Astrocyte of the spinal cord (primary cell): ENCODE results near the gene MAGI2.

Source experiments
- DNase-seq: peaks from one replicate; pipeline ENCODE4 v3.0.0; 2011; ENCODE audit warnings: low read depth, low spot score
- H3K4me3 ChIP-seq: 2 replicates; pipeline ENCODE4 v1.5.1; 2011; ENCODE audit warnings: low read depth, mild to moderate bottlenecking, low read length, moderate library complexity
- in situ Hi-C: cut with HindIII; loops from 2 replicates; pipeline ENCODE4 v1.10.0; 2017; ENCODE audit warnings: low sequenced_read_pairs
- TF ChIP-seq, protein P1 (sequence below): IDR thresholded peaks from 2 replicates; pipeline ENCODE4 v1.5.1; 2012; ENCODE audit warnings: low read depth, mild to moderate bottlenecking, low read length, inconsistent platforms

MAGI2 gene

DNA sequence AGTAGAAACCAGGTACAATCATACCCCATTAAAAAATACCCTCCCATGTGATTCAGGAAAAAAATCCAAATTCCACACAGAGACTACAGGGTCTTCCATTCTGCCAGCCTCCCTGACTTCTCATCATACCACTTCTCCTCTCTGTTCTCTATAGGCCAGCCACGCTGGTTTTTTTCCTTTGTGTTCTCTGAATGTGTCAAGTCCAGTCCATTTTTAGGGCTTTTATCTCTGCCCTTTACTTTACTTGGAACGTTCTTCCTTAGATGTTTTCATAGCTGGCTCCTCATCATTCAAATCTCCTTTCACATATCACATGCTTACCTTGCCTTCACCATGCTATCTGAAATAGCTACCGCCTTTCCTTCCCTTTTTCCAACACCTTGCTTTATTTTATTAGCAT, 1057.3 kb downstream of the MAGI2 start:
- TF ChIP-seq, protein P1, sequence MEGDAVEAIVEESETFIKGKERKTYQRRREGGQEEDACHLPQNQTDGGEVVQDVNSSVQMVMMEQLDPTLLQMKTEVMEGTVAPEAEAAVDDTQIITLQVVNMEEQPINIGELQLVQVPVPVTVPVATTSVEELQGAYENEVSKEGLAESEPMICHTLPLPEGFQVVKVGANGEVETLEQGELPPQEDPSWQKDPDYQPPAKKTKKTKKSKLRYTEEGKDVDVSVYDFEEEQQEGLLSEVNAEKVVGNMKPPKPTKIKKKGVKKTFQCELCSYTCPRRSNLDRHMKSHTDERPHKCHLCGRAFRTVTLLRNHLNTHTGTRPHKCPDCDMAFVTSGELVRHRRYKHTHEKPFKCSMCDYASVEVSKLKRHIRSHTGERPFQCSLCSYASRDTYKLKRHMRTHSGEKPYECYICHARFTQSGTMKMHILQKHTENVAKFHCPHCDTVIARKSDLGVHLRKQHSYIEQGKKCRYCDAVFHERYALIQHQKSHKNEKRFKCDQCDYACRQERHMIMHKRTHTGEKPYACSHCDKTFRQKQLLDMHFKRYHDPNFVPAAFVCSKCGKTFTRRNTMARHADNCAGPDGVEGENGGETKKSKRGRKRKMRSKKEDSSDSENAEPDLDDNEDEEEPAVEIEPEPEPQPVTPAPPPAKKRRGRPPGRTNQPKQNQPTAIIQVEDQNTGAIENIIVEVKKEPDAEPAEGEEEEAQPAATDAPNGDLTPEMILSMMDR: no peak
- H3K4me3 ChIP-seq: no peak overlapping the region
- in situ Hi-C loops: no loop called here

GRCh38 chr7:78395298-78396036, 1058.0 kb downstream of the MAGI2 start:
- no peak overlapping the region for H3K4me3 ChIP-seq
- no peak for DNase-seq
- TF ChIP-seq, protein P1: no peak
- in situ Hi-C loops: no loop called here

More for the DNA sequence above, 1057.3 kb downstream of the MAGI2 start:
- no peak for DNase-seq

- no peak for DNase-seq
- in situ Hi-C loops: no loop called here
- H3K4me3 ChIP-seq: no peak overlapping the region
- TF ChIP-seq, protein P1: no peak
These were observed 1064.4 kb downstream of the MAGI2 start for GRCh38 chr7:78389022-78389421.

DNA sequence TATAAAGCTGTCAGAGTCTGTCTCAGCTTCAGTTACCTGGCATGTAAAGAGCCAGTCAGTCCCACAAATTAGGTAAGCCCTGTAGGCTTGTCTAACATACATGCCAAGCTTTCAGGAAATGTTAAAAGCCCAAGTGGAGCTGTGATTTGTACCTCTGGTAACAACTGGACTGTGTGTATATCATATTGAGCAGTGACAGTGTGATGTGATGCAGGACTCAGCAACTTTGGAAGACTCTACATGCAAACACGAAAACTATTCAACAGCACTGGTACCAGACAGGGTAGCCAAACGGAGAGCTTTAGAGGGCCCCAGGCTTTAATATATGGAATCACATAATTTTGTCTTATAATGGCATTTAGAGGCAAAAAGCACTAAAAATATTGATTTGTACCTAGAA, 1066.9 kb downstream of the MAGI2 start:
- no peak overlapping the region for H3K4me3 ChIP-seq
- in situ Hi-C loops: no loop called here
- TF ChIP-seq, protein P1: no peak
- DNase-seq: no peak

DNA sequence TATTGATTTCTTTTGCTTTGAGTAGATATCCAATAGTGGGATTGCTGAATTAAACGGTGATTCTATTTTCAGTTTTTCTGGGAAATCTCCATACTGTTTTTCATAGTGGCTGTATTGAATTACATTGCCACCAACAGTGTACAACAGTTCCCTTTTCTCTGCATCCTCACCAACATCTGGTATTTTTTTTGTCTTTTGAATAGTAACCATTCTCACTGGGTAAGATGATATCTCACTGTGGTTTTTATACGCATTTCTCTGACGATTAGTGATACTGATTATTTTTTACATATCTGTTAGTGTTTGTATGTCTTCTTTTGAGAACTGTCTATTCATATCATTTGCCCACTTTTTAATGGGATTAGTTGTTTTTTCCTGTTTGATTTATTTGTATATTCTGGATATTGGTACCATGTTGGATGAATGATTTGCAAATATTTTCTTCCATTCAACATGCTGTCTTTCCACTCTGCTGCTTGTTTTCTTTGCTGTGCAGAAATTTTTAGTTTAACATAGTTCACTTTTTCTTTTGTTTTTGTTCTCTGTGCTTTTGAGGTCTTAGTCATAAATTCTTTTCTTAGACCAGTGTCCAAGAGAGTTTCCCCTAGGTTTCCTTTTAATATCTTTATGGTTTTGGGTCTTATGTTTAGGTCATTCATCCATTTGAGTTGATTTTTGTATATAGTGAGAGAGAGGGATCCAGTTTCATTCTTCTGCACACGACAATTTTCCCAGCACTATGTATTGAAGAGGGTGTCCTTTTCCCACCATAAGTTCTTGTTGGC, 1070.2 kb downstream of the MAGI2 start:
- TF ChIP-seq, protein P1: no peak
- H3K4me3 ChIP-seq: no peak overlapping the region
- in situ Hi-C loops: no loop called here
- peak; percentile 29 for DNase-seq

- TF ChIP-seq, protein P1: no peak
- in situ Hi-C loops: no loop called here
- H3K4me3 ChIP-seq: no peak overlapping the region
- DNase-seq: peak; percentile 36
These were observed 1074.3 kb downstream of the MAGI2 start for GRCh38 chr7:78379148-78379547.
